GM12801 (cell line): ENCODE results near the gene ZEB2.

ENCODE experiments used
- CTCF ChIP-seq: IDR thresholded peaks from one replicate; pipeline ENCODE4 v1.5.1; 2011; ENCODE audit warnings: control low read depth; ENCODE audit not compliant: insufficient read length; ENCODE audit errors: extremely low read depth

The ZEB2 gene

GRCh38 chr2:144529841-144530240 is 9.9 kb upstream of the ZEB2 start:
- TF ChIP-seq CTCF, result no peak

- TF ChIP-seq CTCF, result no peak
These were observed 8.2 kb upstream of the ZEB2 start for GRCh38 chr2:144528108-144528507.

GRCh38 chr2:144526831-144527230 is 6.9 kb upstream of the ZEB2 start:
- TF ChIP-seq CTCF, result no peak

GRCh38 chr2:144524118-144525009 is 4.4 kb upstream of the ZEB2 start:
- TF ChIP-seq CTCF, result no peak

GRCh38 chr2:144523596-144524117 is 3.7 kb upstream of the ZEB2 start:
- TF ChIP-seq CTCF, result no peak

- no peak for TF ChIP-seq CTCF
These were observed 3.1 kb upstream of the ZEB2 start for GRCh38 chr2:144522897-144523595.

GRCh38 chr2:144522176-144522896 is 2.4 kb upstream of the ZEB2 start:
- TF ChIP-seq CTCF, result no peak
